Natural killer cell (primary cell): ENCODE results near the gene RFX1. TPM values are rescaled to one million over a fixed set of nuclear protein-coding genes. Genes with fewer than 3 reads are reported as not detected.
"Not testable (repeated sequence)": the region's sequence is repeated elsewhere in the genome, so short reads cannot be mapped to it uniquely, and the experiment has no call there.

ENCODE experiments used
- ATAC-seq, 3 donors: fragments of 150-1000 bp in 2 of 3; fragments of 200-7000 bp in 1 of 3; cut with Tn5 transposase; 1 replicate in 1 of 3; 2 replicates in 2 of 3; pipeline ENCODE4 v1.10.0; 2021; ENCODE audit warnings: mild to moderate bottlenecking in 2 of 3, moderate library complexity in 2 of 3
- DNase-seq, 2 donors: peaks; one replicate each; pipeline versions ENCODE4 v3.0.0 to v3.0.0-alpha.2; 2013 to 2021; ENCODE audit warnings: mixed read lengths in 1 of 2
- H3K27ac ChIP-seq: one replicate; pipeline ENCODE4 v1.5.1; 2013; ENCODE audit warnings: mild to moderate bottlenecking, low read length
- H3K27me3 ChIP-seq: one replicate; pipeline ENCODE4 v1.6.1; 2013; ENCODE audit warnings: low read length; ENCODE audit not compliant: control insufficient read depth, insufficient read depth
- H3K36me3 ChIP-seq: one replicate; pipeline ENCODE4 v1.6.1; 2013; ENCODE audit warnings: low read length; ENCODE audit not compliant: control insufficient read depth, insufficient read depth
- H3K4me1 ChIP-seq: one replicate; pipeline ENCODE4 v1.6.1; 2013; ENCODE audit warnings: low read length; ENCODE audit not compliant: control insufficient read depth, insufficient read depth
- H3K4me3 ChIP-seq: one replicate; pipeline ENCODE4 v1.5.1; 2013; ENCODE audit warnings: low read length
- H3K9me3 ChIP-seq: one replicate; pipeline ENCODE4 v1.6.1; 2013; ENCODE audit warnings: low read length; ENCODE audit not compliant: control insufficient read depth, insufficient read depth
- H3K27ac Mint-ChIP-seq, 2 donors: one replicate each; pipeline ENCODE4 v1.8.0; 2022; ENCODE audit warnings: mild to moderate bottlenecking in 2 of 2, mixed read lengths in 2 of 2, moderate library complexity in 1 of 2
- H3K27me3 Mint-ChIP-seq, 2 donors: one replicate each; pipeline ENCODE4 v1.8.0; 2022; ENCODE audit warnings: low read depth in 2 of 2, mixed read lengths in 2 of 2
- H3K36me3 Mint-ChIP-seq: one replicate; pipeline ENCODE4 v1.8.0; 2022; ENCODE audit warnings: mixed read lengths
- H3K4me1 Mint-ChIP-seq, 2 donors: one replicate each; pipeline ENCODE4 v1.8.0; 2022; ENCODE audit warnings: mixed read lengths in 2 of 2
- H3K4me3 Mint-ChIP-seq: one replicate; pipeline ENCODE4 v1.8.0; 2022; ENCODE audit warnings: mild to moderate bottlenecking, moderate library complexity, mixed read lengths
- H3K9me3 Mint-ChIP-seq, 2 donors: one replicate each; pipeline ENCODE4 v1.8.0; 2022; ENCODE audit warnings: mixed read lengths in 2 of 2
- WGBS: methylation state at CpG from one replicate; pipeline ENCODE4 v1.1.7; 2013; ENCODE audit warnings: missing lambda C conversion rate; ENCODE audit not compliant: insufficient coverage; 5-methylcytosine and 5-hydroxymethylcytosine counted together
- intact Hi-C: fragments of 100-400 bp; cut with micrococcal nuclease; formaldehyde crosslinking; loops from one replicate; pipeline ENCODE4 v1.14.2; 2022
- total RNA-seq, 4 donors: library from RNA; stranded (reverse); fragments of 120-200 nt in 1 of 4; gene quantifications; one replicate each; pipeline versions ENCODE4 v1.2.3 to v1.2.4, GENCODE V29; 2013 to 2022
- TF ChIP-seq, protein P1 (sequence below): fragments of 200-600 bp; IDR thresholded peaks from one replicate; pipeline ENCODE4 v1.8.0; 2022; ENCODE audit warnings: antibody characterized with exemption

Gene RFX1
- total RNA-seq, 3 donors from 2014 or later (not counting 1 experiment from before 2014, with no cell fraction given), result 26.0 to 31.8 (median 30.5) TPM

DNA sequence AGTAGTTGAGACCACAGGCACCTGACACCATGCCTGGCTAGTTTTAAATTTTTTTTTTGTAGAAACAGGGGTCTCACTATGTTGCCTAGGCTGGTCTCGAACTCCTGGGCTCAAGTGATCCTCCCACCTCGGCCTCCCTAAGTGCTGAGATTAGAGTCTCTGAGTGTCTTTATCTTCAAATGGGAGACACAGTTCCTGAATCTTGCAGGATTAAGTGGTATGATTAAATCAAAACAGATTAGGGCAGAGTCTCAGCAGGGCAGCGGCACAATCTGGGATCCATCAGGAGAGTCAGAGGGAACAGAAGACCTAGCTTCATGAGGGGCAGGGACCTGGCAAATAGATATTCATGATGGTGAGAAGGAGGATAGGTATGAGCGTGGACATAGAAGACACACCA is 22.8 kb upstream of the RFX1 start:
- no peak overlapping the region for H3K4me3 ChIP-seq
- ATAC-seq (no peak), DNase-seq (no peak)
- Mint-ChIP-seq H3K36me3 (no peaks in the 10 kb centered on the region), H3K27ac (peak overlapping the region; percentile 11 to 51), H3K4me3 (no peak overlapping the region), H3K27me3 (no peaks in the 10 kb centered on the region), H3K4me1 (peaks cover 13 to 39% of the 10 kb centered on the region in 2 donors), H3K9me3 (no peaks in the 10 kb centered on the region)
- TF ChIP-seq, protein P1, sequence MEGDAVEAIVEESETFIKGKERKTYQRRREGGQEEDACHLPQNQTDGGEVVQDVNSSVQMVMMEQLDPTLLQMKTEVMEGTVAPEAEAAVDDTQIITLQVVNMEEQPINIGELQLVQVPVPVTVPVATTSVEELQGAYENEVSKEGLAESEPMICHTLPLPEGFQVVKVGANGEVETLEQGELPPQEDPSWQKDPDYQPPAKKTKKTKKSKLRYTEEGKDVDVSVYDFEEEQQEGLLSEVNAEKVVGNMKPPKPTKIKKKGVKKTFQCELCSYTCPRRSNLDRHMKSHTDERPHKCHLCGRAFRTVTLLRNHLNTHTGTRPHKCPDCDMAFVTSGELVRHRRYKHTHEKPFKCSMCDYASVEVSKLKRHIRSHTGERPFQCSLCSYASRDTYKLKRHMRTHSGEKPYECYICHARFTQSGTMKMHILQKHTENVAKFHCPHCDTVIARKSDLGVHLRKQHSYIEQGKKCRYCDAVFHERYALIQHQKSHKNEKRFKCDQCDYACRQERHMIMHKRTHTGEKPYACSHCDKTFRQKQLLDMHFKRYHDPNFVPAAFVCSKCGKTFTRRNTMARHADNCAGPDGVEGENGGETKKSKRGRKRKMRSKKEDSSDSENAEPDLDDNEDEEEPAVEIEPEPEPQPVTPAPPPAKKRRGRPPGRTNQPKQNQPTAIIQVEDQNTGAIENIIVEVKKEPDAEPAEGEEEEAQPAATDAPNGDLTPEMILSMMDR, result no peak
- WGBS, result 84% methylated on average over 4 of the region's 4 CpGs
- peaks cover 31% of the 10 kb centered on the region for H3K4me1 ChIP-seq
- no peak overlapping the region for H3K27ac ChIP-seq
- H3K27me3 ChIP-seq, result no peaks in the 10 kb centered on the region
- no peaks in the 10 kb centered on the region for H3K9me3 ChIP-seq
- intact Hi-C loops, result no loop called here
- no peaks in the 10 kb centered on the region for H3K36me3 ChIP-seq

DNA sequence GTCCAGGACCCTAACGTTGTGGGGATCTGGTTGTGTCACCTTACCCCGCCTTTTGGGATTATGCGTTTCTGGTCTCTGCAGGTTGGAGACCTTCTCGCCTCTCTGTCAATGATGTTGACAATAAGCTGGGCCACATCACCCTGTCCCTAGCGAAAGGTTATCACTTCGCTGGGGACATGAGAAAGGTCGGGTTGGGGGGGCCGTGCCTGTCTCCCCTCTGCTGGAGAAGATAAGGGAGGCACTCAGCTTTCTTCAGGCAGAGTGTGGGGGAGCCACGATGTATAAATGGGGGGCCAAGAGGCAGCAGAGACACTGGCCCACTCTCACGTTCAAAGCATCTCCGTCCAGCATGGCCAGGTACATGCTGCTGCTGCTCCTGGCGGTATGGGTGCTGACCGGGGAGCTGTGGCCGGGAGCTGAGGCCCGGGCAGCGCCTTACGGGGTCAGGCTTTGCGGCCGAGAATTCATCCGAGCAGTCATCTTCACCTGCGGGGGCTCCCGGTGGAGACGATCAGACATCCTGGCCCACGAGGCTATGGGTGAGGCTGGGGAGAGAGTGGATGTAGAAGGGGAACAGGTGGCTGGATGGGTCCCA is 21.8 kb upstream of the RFX1 start, which contains the start of gene RLN3:
TSS of gene RLN3 (plus strand) at position 293 of the 595 bp plus-strand sequence. CDS start at position 350, 57 bp downstream.
- no peak within 1 kb of the TSS for H3K27ac ChIP-seq
- 88% methylated on average over 24 of the region's 24 CpGs for WGBS
- H3K27me3 ChIP-seq, result no peaks in the 10 kb centered on the region
- TF ChIP-seq, protein P1, result no peak
- peak within 1 kb of the TSS; percentile 11 to 51 for H3K27ac Mint-ChIP-seq
- peaks cover 27% of the 10 kb centered on the region for H3K4me1 ChIP-seq
- intact Hi-C loops, result no loop called here
- DNase-seq (no peak), ATAC-seq (no peak)
- no peak within 1 kb of the TSS for H3K4me3 Mint-ChIP-seq
- H3K36me3 Mint-ChIP-seq, result no peaks in the 10 kb centered on the region
- no peaks in the 10 kb centered on the region for H3K27me3 Mint-ChIP-seq
- H3K4me1 Mint-ChIP-seq, result peaks cover 15 to 44% of the 10 kb centered on the region in 2 donors
- no peaks in the 10 kb centered on the region for H3K9me3 Mint-ChIP-seq
- no peaks in the 10 kb centered on the region for H3K9me3 ChIP-seq
- H3K4me3 ChIP-seq, result no peak within 1 kb of the TSS
- no peaks in the 10 kb centered on the region for H3K36me3 ChIP-seq

DNA sequence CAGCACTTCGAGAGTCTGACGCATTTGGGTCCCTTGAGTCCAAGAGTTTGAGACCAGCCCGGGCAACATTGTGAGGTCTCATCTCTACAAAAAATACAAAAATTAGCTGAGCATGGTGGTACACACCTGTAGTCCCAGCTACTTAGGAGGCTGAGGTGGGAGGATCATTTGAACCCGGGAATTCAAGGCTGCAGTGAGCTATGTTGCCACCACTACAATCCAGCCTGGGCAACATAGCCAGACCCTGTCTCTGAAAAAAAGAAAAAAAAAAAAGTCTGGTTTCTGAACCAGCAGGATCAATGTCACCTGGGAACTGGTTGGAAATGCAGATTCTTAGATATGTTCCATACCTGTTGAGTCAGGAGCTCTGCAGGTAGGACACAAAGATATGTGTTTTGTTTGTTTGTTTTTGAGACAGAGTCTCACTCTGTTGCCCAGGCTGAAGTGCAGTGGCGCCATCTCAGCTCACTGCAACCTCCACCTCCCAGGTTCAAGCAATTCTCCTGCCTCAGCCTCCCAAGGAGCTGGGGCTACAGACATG is 20.6 kb upstream of the RFX1 start:
- H3K36me3 Mint-ChIP-seq, H3K9me3 ChIP-seq, H3K4me3 ChIP-seq, H3K27me3 Mint-ChIP-seq, intact Hi-C loops, ATAC-seq, H3K36me3 ChIP-seq, H3K27me3 ChIP-seq, H3K27ac Mint-ChIP-seq, DNase-seq, H3K4me3 Mint-ChIP-seq, H3K9me3 Mint-ChIP-seq, H3K27ac ChIP-seq: not testable (repeated sequence)
- peaks cover 20% of the 10 kb centered on the region for H3K4me1 ChIP-seq
- peaks cover 15 to 32% of the 10 kb centered on the region in 2 donors for H3K4me1 Mint-ChIP-seq
- 95% methylated on average over 4 of the region's 5 CpGs for WGBS

- Histone ChIP-seq H3K27me3 (no peaks in the 10 kb centered on the region), H3K4me3 (no peak overlapping the region), H3K4me1 (peaks cover 11% of the 10 kb centered on the region), H3K9me3 (no peaks in the 10 kb centered on the region), H3K27ac (no peak overlapping the region), H3K36me3 (no peaks in the 10 kb centered on the region)
- ATAC-seq, result no peak
- WGBS, result 62% methylated on average over 8 of the region's 9 CpGs
- peak in 1 of 2 donors; percentile 41 for DNase-seq
- Mint-ChIP-seq H3K36me3 (no peaks in the 10 kb centered on the region), H3K4me1 (peaks cover 5 to 12% of the 10 kb centered on the region in 2 donors), H3K4me3 (peak overlapping the region; percentile 1), H3K27ac (peak overlapping the region in 1 of 2 donors; percentile 61), H3K27me3 (no peaks in the 10 kb centered on the region), H3K9me3 (no peaks in the 10 kb centered on the region)
- TF ChIP-seq, protein P1, result no peak
- intact Hi-C loops, result no loop called here
These were observed 17.5 kb upstream of the RFX1 start for GRCh38 chr19:14023404-14024235.
